Measurements from ENCODE around the gene GABRA6.

Gene GABRA6

GRCh38 chr5:161686149-161686548 is 628 bp downstream of the GABRA6 start:
- no peak overlapping the region for H3K4me3 ChIP-seq (ENCODE audit: low read depth, low read length)
- no peak for TF ChIP-seq CTCF (IDR thresholded peaks at IDR 0.05; ENCODE audit: borderline replicate concordance, insufficient read depth, low read depth, low read length)

DNA sequence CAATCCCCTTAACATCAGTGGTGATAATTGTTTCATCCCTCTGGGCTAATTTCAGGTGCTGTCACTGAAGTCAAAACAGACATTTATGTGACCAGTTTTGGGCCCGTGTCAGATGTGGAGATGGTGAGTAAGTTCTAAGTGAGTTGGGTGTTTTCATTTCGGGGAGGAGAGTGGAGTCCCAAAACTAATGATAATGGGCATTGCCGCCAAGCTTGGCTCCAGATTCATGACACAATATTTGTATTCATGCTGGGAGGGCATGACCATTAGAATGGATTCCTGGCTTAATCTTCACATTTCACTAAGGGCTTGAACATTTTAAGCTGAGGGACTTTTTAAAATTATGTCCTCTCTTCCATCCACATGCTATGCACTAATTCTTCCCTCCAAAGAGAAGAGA is 1.4 kb downstream of the GABRA6 start:
- H3K4me3 ChIP-seq (ENCODE audit: low read depth, low read length) = no peak overlapping the region
- TF ChIP-seq CTCF (IDR thresholded peaks at IDR 0.05; ENCODE audit: borderline replicate concordance, insufficient read depth, low read depth, low read length) = no peak

GRCh38 chr5:161687316-161687715 is 1.8 kb downstream of the GABRA6 start:
- TF ChIP-seq CTCF (IDR thresholded peaks at IDR 0.05; ENCODE audit: borderline replicate concordance, insufficient read depth, low read depth, low read length) = no peak

GRCh38 chr5:161691911-161692310 is 6.4 kb downstream of the GABRA6 start:
- TF ChIP-seq CTCF (IDR thresholded peaks at IDR 0.05; ENCODE audit: borderline replicate concordance, insufficient read depth, low read depth, low read length) = no peak
- H3K4me3 ChIP-seq (ENCODE audit: low read depth, low read length) = no peak overlapping the region

More at GRCh38 chr5:161687316-161687715, 1.8 kb downstream of the GABRA6 start:
- H3K4me3 ChIP-seq (ENCODE audit: low read depth, low read length) = no peak overlapping the region

GRCh38 chr5:161697001-161697400 is 11.5 kb downstream of the GABRA6 start:
- H3K4me3 ChIP-seq (ENCODE audit: low read depth, low read length) = no peak overlapping the region
- no peak for TF ChIP-seq CTCF (IDR thresholded peaks at IDR 0.05; ENCODE audit: borderline replicate concordance, insufficient read depth, low read depth, low read length)

- TF ChIP-seq CTCF (IDR thresholded peaks at IDR 0.05; ENCODE audit: borderline replicate concordance, insufficient read depth, low read depth, low read length) = no peak
These were observed 14.5 kb downstream of the GABRA6 start for GRCh38 chr5:161700065-161700464.

DNA sequence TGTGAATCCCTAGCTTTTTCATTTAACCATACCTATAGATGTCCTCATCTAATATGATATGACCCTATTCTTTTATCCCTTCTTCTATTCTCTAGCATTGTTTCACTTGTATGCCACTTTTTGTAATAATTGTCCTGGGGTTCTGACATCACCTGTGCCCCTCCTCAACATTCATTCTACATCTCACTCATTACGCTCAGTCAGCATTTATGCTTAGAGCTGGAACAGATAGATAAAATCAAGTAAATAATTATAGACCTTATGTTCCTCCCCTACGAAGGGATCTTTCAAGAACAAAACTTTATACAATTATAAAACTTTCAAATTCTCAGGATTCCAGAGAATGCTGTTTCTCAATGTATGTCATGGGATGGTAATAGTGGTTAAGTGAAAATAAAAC is 18.0 kb downstream of the GABRA6 start:
- TF ChIP-seq CTCF (IDR thresholded peaks at IDR 0.05; ENCODE audit: borderline replicate concordance, insufficient read depth, low read depth, low read length) = no peak
- H3K4me3 ChIP-seq (ENCODE audit: low read depth, low read length) = no peak overlapping the region

More at GRCh38 chr5:161700065-161700464, 14.5 kb downstream of the GABRA6 start:
- no peak overlapping the region for H3K4me3 ChIP-seq (ENCODE audit: low read depth, low read length)

Measured in GM12875 (cell line).